OCI-LY3 (cell line): ENCODE results near the gene DNAI7.
A peak's percentile ranks its signal among the peaks of the same experiment; 100 is the strongest.

Source experiments
- H2AFZ ChIP-seq: fragments of 200-600, 300-600 bp; shearing (Covaris generic); 2 replicates; pipeline ENCODE4 v1.6.0; 2014; ENCODE audit warnings: antibody characterized with exemption, low read depth, low read length
- H3K27ac ChIP-seq: fragments of 200-600, 300-600 bp; sonication (generic); 2 replicates; pipeline ENCODE4 v1.5.1; 2014; ENCODE audit warnings: mild to moderate bottlenecking, low read length, moderate library complexity, mixed read lengths
- H3K27me3 ChIP-seq: fragments of 200-600, 300-600 bp; sonication (generic); 2 replicates; pipeline ENCODE4 v1.6.1; 2014; ENCODE audit warnings: low read depth, low read length, mixed read lengths
- H3K36me3 ChIP-seq: fragments of 200-600, 300-600 bp; sonication (generic); replicated peaks from 2 replicates; pipeline ENCODE3; 2014; ENCODE audit warnings: low read depth, low read length, mixed read lengths
- H3K4me1 ChIP-seq: fragments of 300-600, 200-600 bp; sonication (generic); 2 replicates; pipeline ENCODE4 v1.6.1; 2014; ENCODE audit warnings: low read length, mixed read lengths
- H3K4me2 ChIP-seq: fragments of 200-600, 300-600 bp; sonication (generic); 2 replicates; pipeline ENCODE4 v1.6.1; 2014; ENCODE audit warnings: low read length, mixed read lengths
- H3K4me3 ChIP-seq: fragments of 300-600, 200-600 bp; sonication (generic); 2 replicates; pipeline ENCODE4 v1.5.1; 2014; ENCODE audit warnings: antibody characterized with exemption, mild to moderate bottlenecking, low read length, moderate library complexity
- H3K79me2 ChIP-seq: fragments of 300-600, 200-600 bp; shearing (Covaris generic); 2 replicates; pipeline ENCODE4 v1.6.1; 2014; ENCODE audit warnings: mild to moderate bottlenecking, low read length, mixed read lengths
- H3K9ac ChIP-seq: fragments of 300-600, 200-600 bp; shearing (Covaris generic); 2 replicates; pipeline ENCODE4 v1.6.0; 2014; ENCODE audit warnings: mild to moderate bottlenecking, low read length, moderate library complexity
- H3K9me3 ChIP-seq: fragments of 200-600, 300-600 bp; shearing (Covaris generic); 2 replicates; pipeline ENCODE4 v1.6.1; 2014; ENCODE audit warnings: low read length, mixed read lengths; ENCODE audit not compliant: insufficient read depth
- H4K20me1 ChIP-seq: fragments of 200-600, 300-600 bp; sonication (generic); 2 replicates; pipeline ENCODE4 v1.6.1; 2016; ENCODE audit warnings: low read length, mixed read lengths; ENCODE audit not compliant: insufficient read depth
- EZH2phosphoT487 ChIP-seq: fragments of 200-600 bp; shearing (Covaris generic); IDR thresholded peaks from 2 replicates; pipeline ENCODE4 v1.6.1; 2018; ENCODE audit warnings: antibody characterized with exemption, mixed run types, low read depth
- TF ChIP-seq, protein P1 (sequence below): fragments of 200-600, 300-600 bp; sonication (generic); IDR thresholded peaks from 2 replicates; pipeline ENCODE4 v1.5.1; 2014; ENCODE audit warnings: antibody characterized with exemption, low read length, low read depth

Gene DNAI7

DNA sequence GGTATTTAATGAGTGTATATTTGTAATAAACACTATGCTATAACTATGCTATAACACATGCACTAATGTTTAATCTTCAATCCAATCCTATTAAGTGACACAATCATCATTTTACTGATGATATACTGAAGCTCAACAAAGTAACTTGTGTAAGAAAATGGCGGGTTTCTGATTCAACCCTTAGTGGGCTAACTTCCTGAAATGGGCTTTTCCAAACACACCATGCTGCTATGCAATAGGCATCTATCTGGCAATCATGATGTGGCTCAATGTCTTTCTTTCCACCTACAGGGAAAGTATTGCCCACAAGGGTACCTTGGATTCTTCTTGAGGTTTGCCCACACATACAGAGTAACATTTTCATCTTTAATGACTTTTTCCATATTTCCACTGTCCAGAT lies 48.3 kb downstream of the DNAI7 start:
- no peak overlapping the region for H3K9ac ChIP-seq
- no peaks in the 10 kb centered on the region for H3K4me1 ChIP-seq
- no peak overlapping the region for H3K4me2 ChIP-seq
- H3K79me2 ChIP-seq: no peaks in the 10 kb centered on the region
- no peaks in the 10 kb centered on the region for H3K27me3 ChIP-seq
- no peak overlapping the region for H2AFZ ChIP-seq
- H3K27ac ChIP-seq: no peak overlapping the region
- H3K4me3 ChIP-seq: no peak overlapping the region
- no peaks in the 10 kb centered on the region for H4K20me1 ChIP-seq
- no peaks in the 10 kb centered on the region for H3K9me3 ChIP-seq
- H3K36me3 ChIP-seq: no peaks in the 10 kb centered on the region
- TF ChIP-seq EZH2phosphoT487: no peak
- TF ChIP-seq, protein P1, sequence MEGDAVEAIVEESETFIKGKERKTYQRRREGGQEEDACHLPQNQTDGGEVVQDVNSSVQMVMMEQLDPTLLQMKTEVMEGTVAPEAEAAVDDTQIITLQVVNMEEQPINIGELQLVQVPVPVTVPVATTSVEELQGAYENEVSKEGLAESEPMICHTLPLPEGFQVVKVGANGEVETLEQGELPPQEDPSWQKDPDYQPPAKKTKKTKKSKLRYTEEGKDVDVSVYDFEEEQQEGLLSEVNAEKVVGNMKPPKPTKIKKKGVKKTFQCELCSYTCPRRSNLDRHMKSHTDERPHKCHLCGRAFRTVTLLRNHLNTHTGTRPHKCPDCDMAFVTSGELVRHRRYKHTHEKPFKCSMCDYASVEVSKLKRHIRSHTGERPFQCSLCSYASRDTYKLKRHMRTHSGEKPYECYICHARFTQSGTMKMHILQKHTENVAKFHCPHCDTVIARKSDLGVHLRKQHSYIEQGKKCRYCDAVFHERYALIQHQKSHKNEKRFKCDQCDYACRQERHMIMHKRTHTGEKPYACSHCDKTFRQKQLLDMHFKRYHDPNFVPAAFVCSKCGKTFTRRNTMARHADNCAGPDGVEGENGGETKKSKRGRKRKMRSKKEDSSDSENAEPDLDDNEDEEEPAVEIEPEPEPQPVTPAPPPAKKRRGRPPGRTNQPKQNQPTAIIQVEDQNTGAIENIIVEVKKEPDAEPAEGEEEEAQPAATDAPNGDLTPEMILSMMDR: no peak

DNA sequence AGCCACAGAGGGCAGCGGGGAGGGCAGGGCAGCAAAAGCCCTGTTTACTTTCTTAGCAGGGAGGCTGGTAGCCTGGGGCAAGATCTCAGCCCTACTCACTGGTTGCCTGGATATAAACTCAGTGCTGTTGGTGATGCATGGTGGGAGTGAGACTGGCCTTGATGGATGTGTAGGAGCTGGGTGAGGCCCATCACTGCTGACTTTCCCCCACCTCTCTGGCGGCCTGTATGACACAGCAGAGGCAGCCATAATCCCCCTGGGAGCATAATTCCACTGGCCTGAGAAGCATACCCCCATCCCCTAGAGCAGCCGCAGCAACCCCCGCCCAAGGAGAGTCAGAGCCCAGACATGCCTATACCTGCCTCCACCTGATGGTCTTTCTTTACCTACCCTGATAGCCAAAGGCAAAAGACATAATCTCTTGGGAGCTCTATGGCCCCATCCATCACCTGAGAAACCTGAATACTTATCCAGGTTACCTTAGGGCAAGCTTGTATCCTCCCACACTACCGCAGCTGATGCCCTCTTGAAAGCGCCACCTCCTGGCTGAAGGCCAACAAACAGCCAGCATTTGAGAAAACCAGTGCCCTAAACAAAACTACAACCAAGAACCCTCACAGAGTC lies 59.3 kb downstream of the DNAI7 start:
- TF ChIP-seq, protein P1: peak; percentile 35
- no peak for TF ChIP-seq EZH2phosphoT487
- H3K27me3 ChIP-seq: no peaks in the 10 kb centered on the region
- H3K4me2 ChIP-seq: no peak overlapping the region
- 0 out of 2 replicates have a peak, but pooled peaks cover 5% of the 10 kb centered on the region for H3K4me1 ChIP-seq
- H3K27ac ChIP-seq: no peak overlapping the region
- no peaks in the 10 kb centered on the region for H4K20me1 ChIP-seq
- H3K79me2 ChIP-seq: no peaks in the 10 kb centered on the region
- no peak overlapping the region for H3K9ac ChIP-seq
- no peak overlapping the region for H2AFZ ChIP-seq
- H3K36me3 ChIP-seq: no peaks in the 10 kb centered on the region
- no peaks in the 10 kb centered on the region for H3K9me3 ChIP-seq
- no peak overlapping the region for H3K4me3 ChIP-seq

DNA sequence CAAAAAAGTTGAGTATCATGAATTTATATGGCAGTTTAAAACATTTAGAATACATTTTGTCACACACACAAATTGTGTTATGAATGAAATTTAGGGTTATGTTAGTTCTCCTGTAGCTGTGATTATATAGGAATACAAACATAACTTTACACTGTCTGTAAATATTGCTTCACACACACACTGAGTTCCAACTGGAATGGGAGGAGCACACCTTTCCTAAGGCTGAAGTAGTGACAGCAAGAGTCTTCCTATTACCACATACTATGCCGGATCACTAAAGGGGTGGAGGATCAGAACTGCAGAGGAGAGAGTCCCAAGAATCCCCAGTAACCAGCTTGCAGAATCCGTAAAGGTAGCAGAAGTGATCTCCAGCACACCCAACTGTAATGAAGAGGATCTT lies 63.7 kb downstream of the DNAI7 start:
- H3K79me2 ChIP-seq: no peaks in the 10 kb centered on the region
- no peak overlapping the region for H3K9ac ChIP-seq
- H3K27ac ChIP-seq: no peak overlapping the region
- no peak overlapping the region for H3K4me2 ChIP-seq
- H3K9me3 ChIP-seq: no peaks in the 10 kb centered on the region
- no peaks in the 10 kb centered on the region for H3K36me3 ChIP-seq
- no peak overlapping the region for H3K4me3 ChIP-seq
- no peaks in the 10 kb centered on the region for H3K27me3 ChIP-seq
- no peaks in the 10 kb centered on the region for H4K20me1 ChIP-seq
- H3K4me1 ChIP-seq: peaks cover 14% of the 10 kb centered on the region
- H2AFZ ChIP-seq: no peak overlapping the region
- TF ChIP-seq EZH2phosphoT487: no peak
- TF ChIP-seq, protein P1: no peak

DNA sequence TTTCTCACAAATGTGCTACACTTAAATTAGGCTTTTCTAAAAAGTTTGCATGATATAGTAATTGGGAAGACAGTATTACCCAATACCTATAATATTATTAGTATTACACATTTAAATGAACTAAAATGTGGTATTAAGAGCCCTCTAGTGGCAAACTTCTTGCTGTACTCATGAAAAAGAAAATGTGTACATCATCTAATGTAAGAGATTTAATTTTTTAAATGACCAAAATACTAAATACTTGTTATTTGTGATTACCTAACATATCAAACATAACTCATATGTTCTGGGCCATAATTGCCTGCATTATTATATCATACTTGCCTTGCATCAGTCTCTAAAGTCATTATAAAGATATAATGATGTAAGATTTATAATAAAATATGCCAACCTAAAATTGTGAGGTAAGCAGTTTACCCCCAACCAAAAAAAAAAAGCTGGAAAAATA lies 64.2 kb downstream of the DNAI7 start:
- no peak overlapping the region for H3K4me3 ChIP-seq
- H2AFZ ChIP-seq: no peak overlapping the region
- no peaks in the 10 kb centered on the region for H3K27me3 ChIP-seq
- H3K9me3 ChIP-seq: no peaks in the 10 kb centered on the region
- TF ChIP-seq, protein P1: peak; percentile 75
- TF ChIP-seq EZH2phosphoT487: no peak
- no peaks in the 10 kb centered on the region for H3K79me2 ChIP-seq
- H3K9ac ChIP-seq: no peak overlapping the region
- H4K20me1 ChIP-seq: no peaks in the 10 kb centered on the region
- H3K36me3 ChIP-seq: no peaks in the 10 kb centered on the region
- H3K4me1 ChIP-seq: peaks cover 14% of the 10 kb centered on the region
- no peak overlapping the region for H3K27ac ChIP-seq
- H3K4me2 ChIP-seq: no peak overlapping the region
